Stimulated activated CD8-positive, alpha-beta memory T cell treated with anti-CD3 and anti-CD28 coated beads, Interleukin-12 subunit alpha, Interleukin-12 subunit beta, amount 100 ng/mL, for 4 hours (primary cell): Measurements from ENCODE around the gene LCK.
"Not testable (repeated sequence)": the region's sequence is repeated elsewhere in the genome, so short reads cannot be mapped to it uniquely, and the experiment has no call there.

Experiments used
- DNase-seq: peaks from one replicate; pipeline ENCODE4 v3.0.0-alpha.2; 2020; ENCODE audit warnings: low read depth

The LCK gene

DNA sequence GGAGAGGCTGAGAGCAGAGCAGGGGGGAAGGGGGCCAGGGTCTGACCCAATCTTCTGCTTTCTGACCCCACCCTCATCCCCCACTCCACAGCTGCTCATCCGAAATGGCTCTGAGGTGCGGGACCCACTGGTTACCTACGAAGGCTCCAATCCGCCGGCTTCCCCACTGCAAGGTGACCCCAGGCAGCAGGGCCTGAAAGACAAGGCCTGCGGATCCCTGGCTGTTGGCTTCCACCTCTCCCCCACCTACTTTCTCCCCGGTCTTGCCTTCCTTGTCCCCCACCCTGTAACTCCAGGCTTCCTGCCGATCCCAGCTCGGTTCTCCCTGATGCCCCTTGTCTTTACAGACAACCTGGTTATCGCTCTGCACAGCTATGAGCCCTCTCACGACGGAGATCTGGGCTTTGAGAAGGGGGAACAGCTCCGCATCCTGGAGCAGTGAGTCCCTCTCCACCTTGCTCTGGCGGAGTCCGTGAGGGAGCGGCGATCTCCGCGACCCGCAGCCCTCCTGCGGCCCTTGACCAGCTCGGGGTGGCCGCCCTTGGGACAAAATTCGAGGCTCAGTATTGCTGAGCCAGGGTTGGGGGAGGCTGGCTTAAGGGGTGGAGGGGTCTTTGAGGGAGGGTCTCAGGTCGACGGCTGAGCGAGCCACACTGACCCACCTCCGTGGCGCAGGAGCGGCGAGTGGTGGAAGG is 23.7 kb downstream of the LCK start:
- no peak for DNase-seq

DNA sequence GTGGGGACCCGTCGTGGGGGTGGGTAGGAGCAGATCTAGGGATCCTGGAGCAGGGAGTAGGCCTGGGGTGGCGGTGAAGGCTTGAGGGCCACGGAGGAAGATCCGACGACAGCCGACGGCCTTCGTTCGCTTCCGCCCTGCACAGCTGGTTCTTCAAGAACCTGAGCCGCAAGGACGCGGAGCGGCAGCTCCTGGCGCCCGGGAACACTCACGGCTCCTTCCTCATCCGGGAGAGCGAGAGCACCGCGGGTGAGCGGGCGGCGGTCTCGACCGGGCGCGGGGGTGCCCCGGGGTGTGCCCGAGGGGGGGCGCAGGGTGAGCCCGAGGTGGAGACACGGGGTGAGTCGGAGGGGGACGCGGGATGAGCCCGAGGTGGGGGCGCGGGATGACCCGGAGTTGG is 24.4 kb downstream of the LCK start:
- DNase-seq: no peak

GRCh38 chr1:32276032-32276782 is 25.1 kb downstream of the LCK start:
- DNase-seq: no peak

GRCh38 chr1:32284777-32285176 is 33.7 kb downstream of the LCK start:
- DNase-seq: not testable (repeated sequence)

GRCh38 chr1:32285658-32286057 is 34.6 kb downstream of the LCK start:
- no peak for DNase-seq

- DNase-seq: no peak
Measured at GRCh38 chr1:32286763-32287162, 35.7 kb downstream of the LCK start.

- DNase-seq: no peak
Measured at GRCh38 chr1:32289256-32289655, 38.2 kb downstream of the LCK start.

DNA sequence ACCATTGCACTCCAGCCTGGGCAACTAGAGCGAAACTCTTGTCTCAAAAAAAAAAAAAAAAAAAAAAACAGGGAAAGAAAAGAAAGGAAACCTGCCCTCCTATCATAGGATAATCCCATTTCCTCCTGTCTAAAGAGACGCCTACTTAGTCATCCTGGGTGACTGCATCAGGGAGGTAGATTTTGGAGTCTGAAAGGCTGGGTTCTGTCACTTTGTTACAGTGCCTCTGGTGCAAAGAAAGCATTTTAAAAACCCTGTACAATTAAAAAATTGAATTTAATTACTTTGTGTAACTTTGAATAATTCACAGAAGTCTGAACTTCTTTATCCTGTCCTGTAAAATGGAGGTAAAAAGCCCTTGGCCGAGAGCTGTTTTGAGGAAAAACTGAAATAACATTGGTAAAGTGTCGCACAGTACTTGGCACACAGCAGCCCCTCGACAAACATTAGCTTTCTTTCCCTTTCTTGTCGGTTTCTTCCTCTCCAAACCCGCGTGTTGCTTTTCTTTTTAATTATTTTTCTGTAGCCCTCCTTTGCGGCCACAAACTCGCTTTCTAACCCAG is 40.2 kb downstream of the LCK start:
- DNase-seq: no peak

- DNase-seq: peak; percentile 94
Measured at GRCh38 chr1:32291708-32292538, 40.9 kb downstream of the LCK start, which contains the start of gene HDAC1. HDAC1 (plus strand) TSS chr1:32292083; CDS start chr1:32292170, 87 bp downstream.

- not testable (repeated sequence) for DNase-seq
Measured at GRCh38 chr1:32298211-32298610, 47.1 kb downstream of the LCK start.

DNA sequence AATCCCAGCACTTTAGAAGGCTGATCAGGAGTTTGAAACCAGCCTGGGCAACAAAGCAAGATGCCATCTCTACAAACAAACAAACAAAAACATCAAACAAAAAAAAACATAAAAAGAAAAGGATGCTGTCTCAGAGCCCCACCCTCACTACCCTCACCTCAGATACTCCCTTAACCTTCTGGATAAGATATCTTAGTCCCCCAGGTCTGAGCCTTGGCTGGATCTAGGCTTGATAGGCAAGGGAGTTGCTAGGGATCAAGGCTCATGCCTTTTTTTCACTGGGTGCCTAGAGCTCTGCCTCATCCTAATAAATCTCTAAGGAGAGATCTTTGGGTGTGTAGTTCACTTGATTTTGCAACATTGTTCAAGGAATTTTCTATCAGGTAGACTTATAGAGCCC is 48.3 kb downstream of the LCK start:
- no peak for DNase-seq

DNA sequence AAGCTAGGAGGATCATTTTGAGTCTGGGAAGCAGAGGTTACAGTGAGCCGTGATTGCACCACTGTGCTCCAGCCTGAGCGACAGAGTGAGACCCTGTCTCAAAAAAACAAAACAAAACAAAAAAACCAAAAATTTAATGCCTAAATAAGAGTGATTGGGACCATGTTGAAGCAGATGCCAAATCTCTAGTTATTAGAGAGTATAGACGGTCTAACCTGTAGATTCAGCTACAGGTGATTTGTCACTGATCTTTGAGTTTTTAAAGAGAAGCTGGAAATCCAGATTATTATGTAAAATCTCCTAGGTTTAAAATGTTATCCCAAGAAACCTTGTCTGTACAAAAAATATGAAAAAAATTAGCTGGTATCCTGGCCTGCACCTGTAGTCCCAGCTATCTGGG is 52.3 kb downstream of the LCK start:
- no peak for DNase-seq

DNA sequence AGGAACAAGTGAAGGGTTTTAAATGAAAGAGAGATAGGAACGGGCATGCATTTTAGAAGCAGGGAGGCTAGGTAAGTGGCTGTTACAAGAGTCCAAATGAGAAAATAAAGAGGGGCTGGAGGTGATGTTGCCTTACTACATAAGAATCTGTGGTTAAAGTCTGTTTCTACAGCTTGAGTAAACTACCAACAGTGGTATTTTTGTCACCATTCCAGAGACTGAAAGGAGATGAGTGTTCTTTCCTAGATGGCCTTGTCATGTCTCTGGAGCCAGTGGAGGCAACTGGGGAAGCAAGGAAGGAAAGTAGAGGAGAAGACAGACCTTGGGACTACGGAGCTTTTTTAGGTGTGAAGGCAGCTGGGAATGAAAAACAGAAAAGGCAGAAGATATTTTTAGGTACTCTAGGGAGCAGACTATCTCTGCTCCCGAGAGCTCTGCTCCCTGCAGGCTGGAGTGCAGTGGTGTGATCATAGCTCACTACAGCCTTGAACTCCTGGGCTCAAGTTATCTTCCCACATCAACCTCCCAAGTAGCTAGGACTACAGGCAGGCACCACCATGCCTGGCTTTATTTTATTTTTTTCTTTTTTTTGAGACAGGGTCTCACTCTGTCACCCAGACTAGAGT is 53.0 kb downstream of the LCK start:
- no peak for DNase-seq

DNA sequence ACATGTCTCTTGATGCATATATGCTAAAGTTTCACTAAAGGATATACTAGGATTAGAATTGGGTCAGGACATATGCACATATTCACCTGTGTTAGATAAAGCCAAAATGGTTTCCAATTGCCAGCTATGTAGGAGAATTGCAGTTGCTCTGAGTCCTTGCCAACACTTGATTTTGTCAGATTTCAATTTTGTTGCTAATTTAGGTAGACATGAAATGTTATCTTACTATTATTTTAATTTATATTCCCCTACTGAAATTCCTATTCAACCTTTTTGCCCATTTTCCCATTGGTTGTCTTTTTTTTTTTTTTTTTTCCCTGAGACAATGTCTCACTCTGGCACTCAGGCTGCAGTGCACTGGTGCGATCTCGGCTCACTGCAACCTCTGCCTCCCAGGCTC is 54.2 kb downstream of the LCK start:
- DNase-seq: no peak

DNA sequence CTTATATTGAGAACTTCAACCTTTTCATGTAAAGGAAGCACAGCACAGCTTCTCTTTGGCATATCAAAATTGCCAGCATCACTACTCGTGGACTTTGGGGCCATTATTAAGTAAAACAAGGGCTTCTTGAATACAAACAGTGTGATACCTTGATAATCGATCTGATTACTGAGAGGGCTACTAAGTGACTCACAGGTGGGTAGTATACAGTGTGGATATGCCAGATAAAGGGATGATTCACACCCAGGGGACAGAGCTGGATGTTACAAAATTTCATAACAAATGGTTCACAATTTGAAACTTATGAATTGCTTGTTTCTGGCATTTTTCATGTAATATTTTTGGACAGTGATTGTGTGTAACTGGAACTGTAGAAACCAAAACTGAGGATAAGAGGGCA is 56.3 kb downstream of the LCK start:
- no peak for DNase-seq

GRCh38 chr1:32309960-32310359 is 58.9 kb downstream of the LCK start:
- DNase-seq: no peak

- no peak for DNase-seq
Measured at GRCh38 chr1:32311709-32312393, 60.8 kb downstream of the LCK start.

GRCh38 chr1:32316903-32317277 is 65.8 kb downstream of the LCK start:
- no peak for DNase-seq

DNA sequence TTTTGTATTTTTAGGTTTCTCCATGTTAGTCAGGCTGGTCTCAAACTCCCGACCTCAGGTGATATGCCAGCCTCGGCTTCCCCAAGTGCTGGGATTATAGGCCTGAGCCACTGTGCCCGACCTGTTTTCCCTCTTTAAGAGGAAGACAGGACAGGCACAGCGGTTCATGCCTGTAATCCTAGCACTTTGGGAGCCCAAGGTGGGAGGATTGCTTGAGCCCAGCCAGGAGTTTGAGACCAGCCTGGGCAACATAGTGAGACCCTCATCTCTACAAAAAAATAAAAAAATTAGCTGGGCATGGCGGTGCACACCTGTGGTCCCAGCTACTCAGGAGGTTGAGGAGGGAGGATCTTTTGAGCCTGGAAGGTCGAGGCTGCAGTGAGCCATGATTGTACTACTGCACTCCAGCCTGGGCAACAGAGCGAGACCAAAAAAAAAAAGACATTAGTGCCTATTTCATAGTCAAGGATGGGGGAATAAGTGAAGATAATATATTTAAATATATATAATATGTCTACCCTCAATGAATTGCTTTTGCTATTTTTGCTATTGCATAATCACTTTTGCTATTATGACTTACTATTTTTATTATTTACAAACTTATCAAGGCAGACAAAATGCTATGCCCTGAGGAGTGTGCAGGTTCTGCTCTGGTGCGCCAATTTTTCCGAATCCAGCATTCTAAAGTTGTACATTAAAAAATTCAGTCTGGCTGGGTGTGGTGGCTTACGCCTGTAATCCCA is 67.2 kb downstream of the LCK start:
- no peak for DNase-seq

GRCh38 chr1:32321712-32322291 is 70.7 kb downstream of the LCK start:
- DNase-seq: no peak
